ENCODE data around the gene KIF12. TPM values are rescaled to one million over a fixed set of nuclear protein-coding genes. Genes with fewer than 3 reads are reported as not detected.

Gene KIF12
- total and polyA plus RNA-seq, 9 donors = 0.54 to 17.8 (median 2.0) TPM; not detected in 1

- intact Hi-C loops (cut with DNase I) = no loop called here
- Histone ChIP-seq H3K4me3 (no peak overlapping the region), H3K9me3 (no peaks in the 10 kb centered on the region), H3K27ac (no peak overlapping the region), H3K36me3 (no peaks in the 10 kb centered on the region), H3K27me3 (no peaks in the 10 kb centered on the region), H3K4me1 (ENCODE audit: insufficient read depth) (no peaks in the 10 kb centered on the region)
- TF ChIP-seq CTCF (IDR thresholded peaks at IDR 0.05) (no peak), POLR2A (IDR thresholded peaks at IDR 0.05) (no peak), EP300 (IDR thresholded peaks at IDR 0.05) (no peak)
- WGBS, 3 donors = 93 to 95% (median 94%) methylated on average over 15 of the region's 15 CpGs
- peak in 3 of 5 donors; percentile 2 to 17 (median 9) for DNase-seq
Measured at GRCh38 chr9:114051281-114051680, 47.8 kb downstream of the KIF12 start.

GRCh38 chr9:114050646-114051045, 48.4 kb downstream of the KIF12 start:
- WGBS, 3 donors = 84 to 91% (median 85%) methylated on average over 6 of the region's 6 CpGs
- no peak overlapping the region for H3K4me3 ChIP-seq
- peak in 2 of 5 donors; percentile 2 to 12 for DNase-seq
- H3K36me3 ChIP-seq = no peaks in the 10 kb centered on the region
- no peak for TF ChIP-seq EP300 (IDR thresholded peaks at IDR 0.05)
- no peak for TF ChIP-seq CTCF (IDR thresholded peaks at IDR 0.05)
- no peak for TF ChIP-seq POLR2A (IDR thresholded peaks at IDR 0.05)
- H3K27me3 ChIP-seq = no peaks in the 10 kb centered on the region
- no peak overlapping the region for H3K27ac ChIP-seq
- no peaks in the 10 kb centered on the region for H3K9me3 ChIP-seq
- intact Hi-C loops (cut with DNase I) = no loop called here
- H3K4me1 ChIP-seq (ENCODE audit: insufficient read depth) = no peaks in the 10 kb centered on the region

- Histone ChIP-seq H3K9me3 (no peaks in the 10 kb centered on the region), H3K4me3 (no peak overlapping the region), H3K27me3 (no peaks in the 10 kb centered on the region), H3K36me3 (no peaks in the 10 kb centered on the region), H3K27ac (no peak overlapping the region), H3K4me1 (ENCODE audit: insufficient read depth) (no peaks in the 10 kb centered on the region)
- intact Hi-C loops (cut with DNase I) = no loop called here
- DNase-seq = peak in 1 of 5 donors; percentile 1
- no peak for TF ChIP-seq CTCF (IDR thresholded peaks at IDR 0.05)
- TF ChIP-seq EP300 (IDR thresholded peaks at IDR 0.05) = no peak
- no peak for TF ChIP-seq POLR2A (IDR thresholded peaks at IDR 0.05)
- 81 to 84% (median 82%) methylated on average over 11 of the region's 11 CpGs for WGBS, 3 donors
Measured at GRCh38 chr9:114050226-114050568, 48.9 kb downstream of the KIF12 start.

GRCh38 chr9:114049441-114050225, 49.5 kb downstream of the KIF12 start:
- no peaks in the 10 kb centered on the region for H3K4me1 ChIP-seq (ENCODE audit: insufficient read depth)
- H3K27me3 ChIP-seq = no peaks in the 10 kb centered on the region
- H3K36me3 ChIP-seq = no peaks in the 10 kb centered on the region
- no peak overlapping the region for H3K4me3 ChIP-seq
- peak in 2 of 5 donors; percentile 5 to 28 for DNase-seq
- 92 to 95% (median 94%) methylated on average over 39 to 40 of the region's 40 CpGs for WGBS, 3 donors
- no peaks in the 10 kb centered on the region for H3K9me3 ChIP-seq
- no peak for TF ChIP-seq POLR2A (IDR thresholded peaks at IDR 0.05)
- TF ChIP-seq EP300 (IDR thresholded peaks at IDR 0.05) = no peak
- no peak for TF ChIP-seq CTCF (IDR thresholded peaks at IDR 0.05)
- no peak overlapping the region for H3K27ac ChIP-seq
- intact Hi-C loops (cut with DNase I) = no loop called here

All from ovary (tissue), 9 donors.